Measurements from ENCODE around the gene COL2A1.

Gene COL2A1

DNA sequence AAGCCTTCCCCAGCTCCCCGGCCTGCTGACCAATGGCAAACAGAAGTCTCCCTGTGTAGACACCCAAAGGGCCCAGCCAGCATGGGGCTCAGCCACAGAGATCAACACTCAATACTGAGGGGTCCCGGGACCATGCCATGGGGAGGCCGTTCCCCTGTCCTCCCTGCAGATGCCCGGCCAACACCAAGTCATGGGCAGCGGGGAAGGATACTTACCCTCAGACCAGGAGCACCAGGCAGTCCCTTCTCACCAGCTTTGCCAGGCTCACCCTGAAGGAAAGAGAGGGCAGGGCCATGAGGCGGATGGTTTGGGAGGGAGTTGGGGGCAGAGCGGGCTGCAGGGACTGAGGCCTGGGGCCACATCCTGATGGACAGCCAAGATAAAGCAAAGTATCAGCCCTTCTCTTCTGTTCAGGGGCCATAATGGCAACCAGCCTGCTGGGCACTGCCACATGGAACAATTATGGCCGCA lies 19.9 kb downstream of the COL2A1 start:
- 92 to 96% methylated on average over 8 of the region's 8 CpGs for WGBS, 2 experiments
- H3K27ac ChIP-seq (ENCODE audit: insufficient read depth, low read depth, low read length, poor library complexity, severe bottlenecking): no peak overlapping the region
- peaks cover 17% of the 10 kb centered on the region for H3K4me1 ChIP-seq (ENCODE audit: control insufficient read depth, insufficient read depth, low read length)
- H3K9me3 ChIP-seq (ENCODE audit: control insufficient read depth, low read length): no peaks in the 10 kb centered on the region
- peaks cover 57% of the 10 kb centered on the region for H3K36me3 ChIP-seq (ENCODE audit: control insufficient read depth, insufficient read depth, low read length)
- no peaks in the 10 kb centered on the region for H3K27me3 ChIP-seq (ENCODE audit: control insufficient read depth, insufficient read depth, low read length, poor library complexity, severe bottlenecking)
- no peak overlapping the region for H3K4me3 ChIP-seq (ENCODE audit: insufficient read depth, low read depth, low read length)

GRCh38 chr12:47983541-47984115 lies 20.6 kb downstream of the COL2A1 start:
- H3K27me3 ChIP-seq (ENCODE audit: control insufficient read depth, insufficient read depth, low read length, poor library complexity, severe bottlenecking): no peaks in the 10 kb centered on the region
- no peak overlapping the region for H3K4me3 ChIP-seq (ENCODE audit: insufficient read depth, low read depth, low read length)
- H3K9me3 ChIP-seq (ENCODE audit: control insufficient read depth, low read length): no peaks in the 10 kb centered on the region
- WGBS, 2 experiments: 90 to 97% methylated on average over 5 of the region's 5 CpGs
- H3K27ac ChIP-seq (ENCODE audit: insufficient read depth, low read depth, low read length, poor library complexity, severe bottlenecking): no peak overlapping the region
- peaks cover 64% of the 10 kb centered on the region for H3K36me3 ChIP-seq (ENCODE audit: control insufficient read depth, insufficient read depth, low read length)
- H3K4me1 ChIP-seq (ENCODE audit: control insufficient read depth, insufficient read depth, low read length): peaks cover 9% of the 10 kb centered on the region

DNA sequence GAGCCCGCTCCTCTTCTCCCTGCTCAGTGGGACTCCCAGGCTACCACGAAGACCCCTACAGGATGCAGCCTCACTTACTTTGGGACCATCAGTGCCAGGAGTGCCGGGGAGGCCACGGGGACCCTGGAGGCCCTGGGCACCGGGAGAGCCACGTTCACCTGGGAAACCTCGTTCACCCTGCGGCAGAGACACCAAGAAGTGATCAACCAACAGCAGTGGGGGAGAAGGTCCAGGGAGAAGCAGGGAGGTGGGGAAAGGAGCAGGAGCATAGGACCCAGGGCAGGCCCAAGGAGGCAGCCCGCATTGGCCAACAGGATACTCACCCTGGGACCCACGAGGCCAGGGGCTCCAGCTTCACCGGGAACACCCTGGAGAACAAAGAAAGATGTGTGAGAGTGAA lies 21.5 kb downstream of the COL2A1 start:
- Histone ChIP-seq H3K27me3 (ENCODE audit: control insufficient read depth, insufficient read depth, low read length, poor library complexity, severe bottlenecking) (no peaks in the 10 kb centered on the region), H3K9me3 (ENCODE audit: control insufficient read depth, low read length) (no peaks in the 10 kb centered on the region), H3K27ac (ENCODE audit: insufficient read depth, low read depth, low read length, poor library complexity, severe bottlenecking) (no peak overlapping the region), H3K4me3 (ENCODE audit: insufficient read depth, low read depth, low read length) (no peak overlapping the region), H3K36me3 (ENCODE audit: control insufficient read depth, insufficient read depth, low read length) (peaks cover 72% of the 10 kb centered on the region), H3K4me1 (ENCODE audit: control insufficient read depth, insufficient read depth, low read length) (peaks cover under 1% of the 10 kb centered on the region)
- WGBS, 2 experiments: 92 to 93% methylated on average over 11 of the region's 11 CpGs

- 77% methylated on average over 5 of the region's 5 CpGs for WGBS, 2 experiments
- H3K9me3 ChIP-seq (ENCODE audit: control insufficient read depth, low read length): no peaks in the 10 kb centered on the region
- H3K4me3 ChIP-seq (ENCODE audit: insufficient read depth, low read depth, low read length): no peak overlapping the region
- no peak overlapping the region for H3K27ac ChIP-seq (ENCODE audit: insufficient read depth, low read depth, low read length, poor library complexity, severe bottlenecking)
- H3K36me3 ChIP-seq (ENCODE audit: control insufficient read depth, insufficient read depth, low read length): peaks cover 75% of the 10 kb centered on the region
- no peaks in the 10 kb centered on the region for H3K27me3 ChIP-seq (ENCODE audit: control insufficient read depth, insufficient read depth, low read length, poor library complexity, severe bottlenecking)
- no peaks in the 10 kb centered on the region for H3K4me1 ChIP-seq (ENCODE audit: control insufficient read depth, insufficient read depth, low read length)
Observed at GRCh38 chr12:47982311-47982710, 22.0 kb downstream of the COL2A1 start.

GRCh38 chr12:47981496-47982260 lies 22.6 kb downstream of the COL2A1 start:
- Histone ChIP-seq H3K36me3 (ENCODE audit: control insufficient read depth, insufficient read depth, low read length) (peaks cover 75% of the 10 kb centered on the region), H3K9me3 (ENCODE audit: control insufficient read depth, low read length) (no peaks in the 10 kb centered on the region), H3K27ac (ENCODE audit: insufficient read depth, low read depth, low read length, poor library complexity, severe bottlenecking) (no peak overlapping the region), H3K27me3 (ENCODE audit: control insufficient read depth, insufficient read depth, low read length, poor library complexity, severe bottlenecking) (no peaks in the 10 kb centered on the region), H3K4me3 (ENCODE audit: insufficient read depth, low read depth, low read length) (no peak overlapping the region), H3K4me1 (ENCODE audit: control insufficient read depth, insufficient read depth, low read length) (no peaks in the 10 kb centered on the region)
- 86 to 91% methylated on average over 20 of the region's 20 CpGs for WGBS, 2 experiments

- 87 to 89% methylated on average over 17 of the region's 17 CpGs for WGBS, 2 experiments
- Histone ChIP-seq H3K9me3 (ENCODE audit: control insufficient read depth, low read length) (no peaks in the 10 kb centered on the region), H3K4me1 (ENCODE audit: control insufficient read depth, insufficient read depth, low read length) (no peaks in the 10 kb centered on the region), H3K27me3 (ENCODE audit: control insufficient read depth, insufficient read depth, low read length, poor library complexity, severe bottlenecking) (no peaks in the 10 kb centered on the region), H3K36me3 (ENCODE audit: control insufficient read depth, insufficient read depth, low read length) (peaks cover 75% of the 10 kb centered on the region), H3K4me3 (ENCODE audit: insufficient read depth, low read depth, low read length) (no peak overlapping the region), H3K27ac (ENCODE audit: insufficient read depth, low read depth, low read length, poor library complexity, severe bottlenecking) (no peak overlapping the region)
Observed at GRCh38 chr12:47980779-47981495, 23.3 kb downstream of the COL2A1 start.

- H3K9me3 ChIP-seq (ENCODE audit: control insufficient read depth, low read length): no peaks in the 10 kb centered on the region
- no peak overlapping the region for H3K4me3 ChIP-seq (ENCODE audit: insufficient read depth, low read depth, low read length)
- 85 to 88% methylated on average over 7 of the region's 7 CpGs for WGBS, 2 experiments
- no peaks in the 10 kb centered on the region for H3K4me1 ChIP-seq (ENCODE audit: control insufficient read depth, insufficient read depth, low read length)
- peaks cover 77% of the 10 kb centered on the region for H3K36me3 ChIP-seq (ENCODE audit: control insufficient read depth, insufficient read depth, low read length)
- no peak overlapping the region for H3K27ac ChIP-seq (ENCODE audit: insufficient read depth, low read depth, low read length, poor library complexity, severe bottlenecking)
- H3K27me3 ChIP-seq (ENCODE audit: control insufficient read depth, insufficient read depth, low read length, poor library complexity, severe bottlenecking): no peaks in the 10 kb centered on the region
Observed at GRCh38 chr12:47980197-47980596, 24.1 kb downstream of the COL2A1 start.

GRCh38 chr12:47979686-47980085 lies 24.6 kb downstream of the COL2A1 start:
- H3K9me3 ChIP-seq (ENCODE audit: control insufficient read depth, low read length): no peaks in the 10 kb centered on the region
- H3K36me3 ChIP-seq (ENCODE audit: control insufficient read depth, insufficient read depth, low read length): peaks cover 77% of the 10 kb centered on the region
- no peaks in the 10 kb centered on the region for H3K27me3 ChIP-seq (ENCODE audit: control insufficient read depth, insufficient read depth, low read length, poor library complexity, severe bottlenecking)
- no peak overlapping the region for H3K27ac ChIP-seq (ENCODE audit: insufficient read depth, low read depth, low read length, poor library complexity, severe bottlenecking)
- H3K4me1 ChIP-seq (ENCODE audit: control insufficient read depth, insufficient read depth, low read length): no peaks in the 10 kb centered on the region
- no peak overlapping the region for H3K4me3 ChIP-seq (ENCODE audit: insufficient read depth, low read depth, low read length)
- 90 to 92% methylated on average over 11 of the region's 11 CpGs for WGBS, 2 experiments

- WGBS, 2 experiments: 85 to 93% methylated on average over 5 of the region's 5 CpGs
- Histone ChIP-seq H3K27me3 (ENCODE audit: control insufficient read depth, insufficient read depth, low read length, poor library complexity, severe bottlenecking) (no peaks in the 10 kb centered on the region), H3K36me3 (ENCODE audit: control insufficient read depth, insufficient read depth, low read length) (peaks cover 80% of the 10 kb centered on the region), H3K27ac (ENCODE audit: insufficient read depth, low read depth, low read length, poor library complexity, severe bottlenecking) (no peak overlapping the region), H3K9me3 (ENCODE audit: control insufficient read depth, low read length) (no peaks in the 10 kb centered on the region), H3K4me1 (ENCODE audit: control insufficient read depth, insufficient read depth, low read length) (no peaks in the 10 kb centered on the region), H3K4me3 (ENCODE audit: insufficient read depth, low read depth, low read length) (no peak overlapping the region)
Observed at GRCh38 chr12:47979166-47979565, 25.1 kb downstream of the COL2A1 start.

DNA sequence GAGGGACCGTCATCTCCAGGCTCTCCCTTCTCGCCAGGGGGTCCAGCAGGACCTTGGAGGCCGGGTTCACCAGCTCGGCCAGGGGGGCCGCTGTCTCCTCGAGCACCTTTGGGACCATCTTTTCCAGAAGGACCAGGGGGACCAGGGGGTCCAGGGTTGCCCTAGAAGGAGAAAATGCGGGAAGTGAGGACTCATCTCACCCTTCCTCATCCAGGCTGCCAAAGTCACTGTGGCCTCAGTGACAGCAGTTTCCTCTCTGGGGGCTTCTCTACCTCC lies 25.7 kb downstream of the COL2A1 start:
- no peaks in the 10 kb centered on the region for H3K27me3 ChIP-seq (ENCODE audit: control insufficient read depth, insufficient read depth, low read length, poor library complexity, severe bottlenecking)
- no peaks in the 10 kb centered on the region for H3K9me3 ChIP-seq (ENCODE audit: control insufficient read depth, low read length)
- WGBS, 2 experiments: 89 to 92% methylated on average over 7 of the region's 7 CpGs
- H3K4me1 ChIP-seq (ENCODE audit: control insufficient read depth, insufficient read depth, low read length): no peaks in the 10 kb centered on the region
- H3K36me3 ChIP-seq (ENCODE audit: control insufficient read depth, insufficient read depth, low read length): peaks cover 86% of the 10 kb centered on the region
- no peak overlapping the region for H3K27ac ChIP-seq (ENCODE audit: insufficient read depth, low read depth, low read length, poor library complexity, severe bottlenecking)
- no peak overlapping the region for H3K4me3 ChIP-seq (ENCODE audit: insufficient read depth, low read depth, low read length)
